K562 (cell line): Measurements from ENCODE around the gene RPL11. TPM values are rescaled to one million over a fixed set of nuclear protein-coding genes. Genes with fewer than 3 reads are reported as not detected.
A peak's percentile ranks its signal among the peaks of the same experiment; 100 is the strongest.

Experiments
- C11orf30 ChIP-seq: fragments of 450-650 bp; IDR thresholded peaks from 2 replicates; pipeline ENCODE4 v1.6.1; 2016; ENCODE audit warnings: low read depth, mild to moderate bottlenecking
- CREM ChIP-seq: IDR thresholded peaks from 2 replicates; pipeline ENCODE4 v1.6.1; 2014; ENCODE audit warnings: antibody characterized with exemption, low read depth
- CTBP1 ChIP-seq: fragments of 450-650 bp; IDR thresholded peaks from 2 replicates; pipeline ENCODE4 v1.6.1; 2016; ENCODE audit warnings: borderline replicate concordance
- EP400 ChIP-seq: fragments of 450-650 bp; IDR thresholded peaks from 2 replicates; pipeline ENCODE4 v1.6.1; 2017; ENCODE audit warnings: antibody characterized with exemption, mild to moderate bottlenecking, moderate library complexity
- FUS ChIP-seq: fragments of 200-400 bp; formaldehyde crosslinking; optimal IDR thresholded peaks from 2 replicates; pipeline ENCODE3; 2017; ENCODE audit warnings: low read depth, low read length
- KAT7 ChIP-seq: sonication (generic); formaldehyde crosslinking; IDR thresholded peaks from 2 replicates; pipeline ENCODE4 v1.8.0; 2022; ENCODE audit warnings: missing genetic modification reagents, mild to moderate bottlenecking, borderline replicate concordance
- KDM4B ChIP-seq, 2 experiments: fragments of 450-650 bp in 1 of 2; sonication (generic) in 1 of 2; IDR thresholded peaks; 2 replicates each; pipeline ENCODE4 v1.6.1; 2016 to 2017; ENCODE audit warnings: borderline replicate concordance in 2 of 2, antibody characterized with exemption in 1 of 2, low read depth in 1 of 2, mild to moderate bottlenecking in 1 of 2
- KLF13 ChIP-seq: fragments of 450-650 bp; IDR thresholded peaks from 2 replicates; pipeline ENCODE4 v1.6.1; 2016; ENCODE audit warnings: missing genetic modification characterization, low read depth, mild to moderate bottlenecking, missing compliant biosample characterization, moderate library complexity, borderline replicate concordance
- MAZ ChIP-seq, 2 experiments: fragments of 450-650 bp in 1 of 2; sonication (generic) in 1 of 2; formaldehyde crosslinking; IDR thresholded peaks in 1 of 2; conservative IDR thresholded peaks in 1 of 2; 2 replicates each; pipeline versions ENCODE4 v1.4.0 to v1.5.0; 2020; ENCODE audit warnings: mild to moderate bottlenecking in 1 of 2, missing genetic modification reagents in 1 of 2
- NR1H2 ChIP-seq: sonication (generic); formaldehyde crosslinking; IDR thresholded peaks from 2 replicates; pipeline ENCODE4 v1.4.0; 2020; ENCODE audit warnings: mild to moderate bottlenecking, missing genetic modification reagents
- POU5F1 ChIP-seq: fragments of 150-350 bp; IDR thresholded peaks from 2 replicates; pipeline ENCODE4 v1.6.1; 2014; ENCODE audit warnings: borderline replicate concordance, low read length, low read depth, mild to moderate bottlenecking; ENCODE audit not compliant: partially characterized antibody
- RCOR1 ChIP-seq, 2 experiments: IDR thresholded peaks; 2 replicates each; pipeline ENCODE4 v1.6.1; 2012; ENCODE audit warnings: low read depth in 2 of 2, low read length in 2 of 2, borderline replicate concordance in 1 of 2, improper control_type of control experiment in 1 of 2
- REST ChIP-seq, 2 experiments: fragments of 450-650 bp; formaldehyde crosslinking in 1 of 2; IDR thresholded peaks; 2 replicates each; pipeline versions ENCODE4 v1.4.0 to v1.6.1; 2014 to 2020; ENCODE audit warnings: mild to moderate bottlenecking in 2 of 2, borderline replicate concordance in 1 of 2, low read depth in 1 of 2
- TCF7L2 ChIP-seq: fragments of 150-350 bp; IDR thresholded peaks from 2 replicates; pipeline ENCODE4 v1.6.1; 2016; ENCODE audit warnings: low read depth, mild to moderate bottlenecking, low read length, moderate library complexity
- ZNF282 ChIP-seq: sonication (generic); formaldehyde crosslinking; IDR thresholded peaks from 2 replicates; pipeline ENCODE4 v1.8.1; 2023; ENCODE audit warnings: missing genetic modification reagents
- ZNF395 ChIP-seq: fragments of 200-800 bp; sonication (Bioruptor generic); IDR thresholded peaks from 2 replicates; pipeline ENCODE4 v1.6.1; 2017; ENCODE audit warnings: missing genetic modification characterization, missing compliant biosample characterization
- polyA plus RNA-seq, 8 experiments: library from polyadenylated mRNA; depleted of rRNA in 4 of 8; stranded (reverse) in 5 of 8; unstranded in 3 of 8; fragments of >200 nt; fragmentation: Nextera tagmentation in 2 of 8; fragmentation: Illumina TruSeq in 1 of 8; extraction: Ambion mirVana in 2 of 8; extraction: Trizol in 1 of 8; gene quantifications; 2 replicates each; pipeline versions ENCODE4 v1.2.1 to v1.2.3, GENCODE V29; 2011 to 2014; ENCODE audit warnings: inconsistent platforms in 1 of 8, missing spikeins in 1 of 8
- total RNA-seq, 7 experiments: library from RNA; depleted of rRNA in 6 of 7; stranded (reverse); fragments of >200 nt in 6 of 7; fragmentation: Illumina TruSeq in 2 of 7; extraction: Trizol in 2 of 7; gene quantifications; 2 replicates each; pipeline versions ENCODE4 v1.2.1 to v1.2.3, GENCODE V29; 2011 to 2021; ENCODE audit warnings: low replicate concordance in 1 of 7

Gene RPL11
- total and polyA plus RNA-seq, 9 of the 15 experiments (the other 6 are each of a cell fraction or from before 2014, with no cell fraction given), result 1,781 to 4,526 (median 3,111) TPM

- TF ChIP-seq REST (IDR thresholded peaks at IDR 0.05; ENCODE audit: borderline replicate concordance), result no peak
- TF ChIP-seq REST (CRISPR knock-in tag; IDR thresholded peaks at IDR 0.05; ENCODE audit: low read depth), result no peak
- TF ChIP-seq FUS, result peak; percentile 49
- peak in 1 of 2 experiments; percentile 57; a peak in 2 of 4 replicates for TF ChIP-seq RCOR1 (IDR thresholded peaks at IDR 0.05; ENCODE audit: borderline replicate concordance in 1 of 2, low read depth in 2 of 2, low read length in 2 of 2)
- no peak for TF ChIP-seq TCF7L2
- peak; percentile 90 for TF ChIP-seq ZNF282 (CRISPR knock-in tag)
- TF ChIP-seq NR1H2 (CRISPR knock-in tag), result 0 out of 2 replicates have a peak, but pooled peaks have one; percentile 81
- 0 out of 2 replicates have a peak, but pooled peaks have one; percentile 50 for TF ChIP-seq KLF13 (tag)
- peak; percentile 78 for TF ChIP-seq CTBP1
- TF ChIP-seq MAZ (CRISPR knock-in tag; conservative IDR thresholded peaks at IDR 0.05 in 1 of 2, IDR thresholded peaks at IDR 0.05 in 1 of 2), result peak; percentile 69 to 82
- TF ChIP-seq CREM, result peak; percentile 88
- TF ChIP-seq C11orf30, result peak; percentile 83
- peak; percentile 74; the same call in 1 of the 2 replicates for TF ChIP-seq EP400
- TF ChIP-seq KAT7 (CRISPR knock-in tag), result peak; percentile 75; the same call in 1 of the 2 replicates
- TF ChIP-seq POU5F1, result no peak
- 0 out of 2 replicates have a peak, but pooled peaks have one; percentile 61 for TF ChIP-seq ZNF395 (CRISPR knock-in tag)
- TF ChIP-seq KDM4B (IDR thresholded peaks at IDR 0.05; ENCODE audit: borderline replicate concordance in 2 of 2, low read depth in 1 of 2), result peak in 1 of 2 experiments; percentile 84; a peak in 2 of 4 replicates
Measured at GRCh38 chr1:23743287-23744152, 51.9 kb downstream of the RPL11 start, which contains the start of gene ELOA (continued).
